ENCODE results near the gene IGF1R.

The IGF1R gene

DNA sequence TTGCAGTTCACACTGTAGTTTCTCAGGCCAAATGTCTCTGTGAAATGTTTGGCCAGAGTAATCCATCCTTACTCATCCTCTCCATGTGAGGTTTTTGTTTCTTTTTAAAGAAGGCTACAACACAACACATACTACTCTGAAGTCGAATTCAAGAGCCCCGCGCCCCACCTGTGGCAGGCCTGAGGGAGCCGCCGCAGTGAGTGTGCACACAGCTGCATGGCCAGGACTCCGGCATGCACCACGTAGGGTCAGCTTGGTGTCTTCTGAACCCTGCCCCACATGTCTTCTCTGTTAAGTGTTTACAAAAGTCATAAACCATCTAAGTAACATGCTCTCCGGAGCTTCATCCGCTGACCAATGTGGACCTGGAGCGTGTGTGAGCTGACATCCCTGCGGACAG, 300.6 kb downstream of the IGF1R start:
- no peak overlapping the region for H3K4me3 ChIP-seq (ENCODE audit: low read length)
- no peak for DNase-seq (ENCODE audit: low read depth)
- TF ChIP-seq, protein P1, sequence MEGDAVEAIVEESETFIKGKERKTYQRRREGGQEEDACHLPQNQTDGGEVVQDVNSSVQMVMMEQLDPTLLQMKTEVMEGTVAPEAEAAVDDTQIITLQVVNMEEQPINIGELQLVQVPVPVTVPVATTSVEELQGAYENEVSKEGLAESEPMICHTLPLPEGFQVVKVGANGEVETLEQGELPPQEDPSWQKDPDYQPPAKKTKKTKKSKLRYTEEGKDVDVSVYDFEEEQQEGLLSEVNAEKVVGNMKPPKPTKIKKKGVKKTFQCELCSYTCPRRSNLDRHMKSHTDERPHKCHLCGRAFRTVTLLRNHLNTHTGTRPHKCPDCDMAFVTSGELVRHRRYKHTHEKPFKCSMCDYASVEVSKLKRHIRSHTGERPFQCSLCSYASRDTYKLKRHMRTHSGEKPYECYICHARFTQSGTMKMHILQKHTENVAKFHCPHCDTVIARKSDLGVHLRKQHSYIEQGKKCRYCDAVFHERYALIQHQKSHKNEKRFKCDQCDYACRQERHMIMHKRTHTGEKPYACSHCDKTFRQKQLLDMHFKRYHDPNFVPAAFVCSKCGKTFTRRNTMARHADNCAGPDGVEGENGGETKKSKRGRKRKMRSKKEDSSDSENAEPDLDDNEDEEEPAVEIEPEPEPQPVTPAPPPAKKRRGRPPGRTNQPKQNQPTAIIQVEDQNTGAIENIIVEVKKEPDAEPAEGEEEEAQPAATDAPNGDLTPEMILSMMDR (conservative IDR thresholded peaks at IDR 0.05; ENCODE audit: low read depth, low read length) = no peak

DNA sequence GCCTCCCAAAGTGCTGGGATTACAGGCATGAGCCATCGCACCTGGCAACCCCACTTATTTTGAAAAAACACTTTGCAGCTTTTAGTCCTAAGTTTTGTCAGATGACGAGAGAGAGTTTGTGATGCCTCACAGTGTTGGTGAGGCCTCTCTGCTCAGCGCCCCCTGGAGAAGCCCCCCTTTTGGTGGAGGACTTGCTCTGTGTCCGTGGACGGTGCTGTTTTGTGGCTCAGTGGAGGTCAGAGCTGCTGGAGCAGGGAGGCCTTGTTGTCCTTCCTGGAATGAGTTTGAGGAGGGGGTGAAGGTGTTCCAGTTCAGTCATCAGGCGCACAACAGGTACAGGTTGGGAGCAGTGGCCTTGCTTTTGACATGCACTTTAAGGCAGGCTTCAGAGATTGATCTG, 301.3 kb downstream of the IGF1R start:
- TF ChIP-seq, protein P1 (conservative IDR thresholded peaks at IDR 0.05; ENCODE audit: low read depth, low read length) = no peak
- DNase-seq (ENCODE audit: low read depth) = no peak
- H3K4me3 ChIP-seq (ENCODE audit: low read length) = no peak overlapping the region

DNA sequence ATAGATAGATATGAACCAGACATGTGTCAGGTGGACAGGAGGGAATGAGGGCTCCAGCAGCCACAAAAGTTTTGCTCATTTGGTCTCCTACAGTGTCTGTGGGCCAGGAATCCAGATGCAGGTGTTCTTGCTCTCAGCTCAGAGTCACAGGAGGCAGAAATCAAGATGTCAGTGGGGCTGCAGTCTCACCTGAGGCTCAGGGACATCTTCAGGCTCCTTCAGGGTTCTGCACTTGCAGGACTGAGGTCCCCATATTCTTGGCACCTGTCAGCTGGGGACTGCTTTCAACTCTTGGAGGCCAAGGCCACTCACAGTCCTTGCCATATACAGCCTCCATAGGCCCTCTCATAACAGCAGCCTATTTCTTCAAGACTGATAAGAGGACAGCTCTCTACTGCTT, 301.9 kb downstream of the IGF1R start:
- H3K4me3 ChIP-seq (ENCODE audit: low read length) = no peak overlapping the region
- no peak for DNase-seq (ENCODE audit: low read depth)
- TF ChIP-seq, protein P1 (conservative IDR thresholded peaks at IDR 0.05; ENCODE audit: low read depth, low read length) = no peak

DNA sequence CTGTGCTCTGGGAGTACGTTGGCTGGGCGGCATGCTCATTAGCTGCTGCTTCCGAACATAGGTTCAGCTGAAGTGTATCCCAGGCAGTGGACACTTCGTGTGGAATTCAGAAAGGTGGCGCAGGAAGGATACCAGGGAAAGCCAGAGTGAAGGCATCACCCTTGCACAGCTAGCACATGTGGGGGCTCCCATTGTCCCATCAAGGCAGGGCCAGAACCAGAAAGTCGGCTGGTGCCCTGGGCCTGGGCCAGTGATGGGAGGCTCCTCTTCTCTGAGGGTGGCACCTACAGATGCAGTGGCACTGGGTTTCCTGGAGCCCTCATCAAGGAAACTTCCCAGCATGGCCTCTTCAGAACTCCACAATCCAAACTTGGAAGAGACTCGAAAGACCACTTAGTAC, 302.7 kb downstream of the IGF1R start:
- TF ChIP-seq, protein P1 (conservative IDR thresholded peaks at IDR 0.05; ENCODE audit: low read depth, low read length) = no peak
- no peak for DNase-seq (ENCODE audit: low read depth)
- no peak overlapping the region for H3K4me3 ChIP-seq (ENCODE audit: low read length)

DNA sequence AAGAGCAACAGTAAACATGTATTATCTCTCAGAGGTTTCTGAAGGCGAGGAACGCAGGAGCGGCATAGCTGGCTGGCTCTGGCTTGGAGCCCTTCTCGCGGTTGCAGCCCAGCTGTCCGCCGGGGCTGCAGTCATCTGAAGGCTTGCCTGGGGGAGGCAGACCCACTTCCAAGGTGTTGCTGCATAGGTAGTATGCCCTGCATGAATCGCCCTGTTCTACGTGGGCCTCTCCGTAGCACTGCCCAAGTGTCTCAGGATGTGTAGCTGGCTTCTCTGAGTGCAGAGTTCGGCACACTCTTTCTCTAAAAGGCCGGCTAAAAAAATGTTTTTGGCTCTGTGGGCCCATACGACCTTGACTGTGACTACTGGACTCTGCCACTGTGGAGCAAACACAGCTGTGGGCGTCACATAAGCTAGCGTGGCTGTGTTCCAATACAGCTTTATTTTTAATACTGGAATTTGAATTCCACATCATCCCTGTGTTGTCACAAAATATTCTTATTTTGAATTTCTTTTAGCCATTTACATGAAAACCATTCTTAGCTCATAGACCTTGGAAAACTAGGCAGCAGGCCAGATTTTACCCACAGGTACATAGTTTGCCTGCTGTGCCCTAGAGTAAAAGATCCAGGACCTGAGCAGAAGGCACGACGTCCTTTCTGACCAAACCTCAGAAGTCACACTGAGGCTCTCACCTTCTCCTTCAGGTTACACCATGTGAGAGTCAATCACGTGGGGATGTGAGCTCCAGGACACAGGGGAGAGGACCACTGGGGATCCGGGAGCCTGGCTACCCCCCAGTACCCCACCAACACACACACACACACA, 303.4 kb downstream of the IGF1R start:
- H3K4me3 ChIP-seq (ENCODE audit: low read length) = no peak overlapping the region
- no peak for DNase-seq (ENCODE audit: low read depth)
- TF ChIP-seq, protein P1 (conservative IDR thresholded peaks at IDR 0.05; ENCODE audit: low read depth, low read length) = no peak

DNA sequence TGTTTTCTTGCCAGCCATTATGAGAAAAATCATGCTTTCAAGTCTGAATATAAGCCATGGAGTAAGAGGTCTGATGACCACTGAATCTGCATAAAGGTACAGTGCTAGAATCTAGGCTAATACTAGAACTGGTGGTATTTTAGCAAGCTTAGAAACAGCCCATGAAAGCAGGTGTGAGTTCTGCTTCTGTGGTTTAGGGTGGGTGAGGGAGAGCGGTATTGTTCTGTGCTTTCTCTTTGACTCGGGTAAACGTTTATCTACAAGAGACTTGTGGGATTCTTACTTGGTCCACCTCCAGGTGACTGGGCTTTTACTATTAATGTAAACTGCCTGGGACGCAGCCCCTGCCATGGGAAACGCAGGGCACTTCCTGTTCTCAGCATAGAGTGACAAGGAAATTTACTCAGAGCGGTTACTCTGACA, 304.1 kb downstream of the IGF1R start:
- TF ChIP-seq, protein P1 (conservative IDR thresholded peaks at IDR 0.05; ENCODE audit: low read depth, low read length) = no peak
- no peak overlapping the region for H3K4me3 ChIP-seq (ENCODE audit: low read length)
- no peak for DNase-seq (ENCODE audit: low read depth)
